ENCODE data around the gene RELB.
"Not testable (repeated sequence)": the region's sequence is repeated elsewhere in the genome, so short reads cannot be mapped to it uniquely, and the experiment has no call there.

The RELB gene

DNA sequence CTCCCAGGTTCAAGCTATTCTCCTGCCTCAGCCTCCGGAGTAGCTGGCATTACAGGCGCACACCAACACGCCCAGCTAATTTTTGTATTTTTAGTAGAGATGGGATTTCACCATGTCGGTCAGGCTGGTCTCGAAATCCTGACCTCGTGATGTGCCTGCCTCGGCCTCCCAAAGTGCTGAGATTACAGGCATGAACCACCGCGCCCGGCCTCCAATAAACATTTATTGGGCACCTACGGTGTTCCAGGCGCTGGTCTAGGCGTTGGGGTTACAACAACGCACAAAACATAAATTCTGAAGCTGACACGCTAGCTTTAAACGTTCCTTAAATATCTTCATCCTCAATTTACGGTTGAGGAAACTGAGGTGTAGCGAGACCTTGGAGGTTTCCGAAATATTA lies 599 bp upstream of the RELB start:
- H3K27me3 ChIP-seq (ENCODE audit: insufficient read depth, poor library complexity, severe bottlenecking); ATAC-seq (ENCODE audit: low read depth); H3K9me3 ChIP-seq (ENCODE audit: severe bottlenecking); H3K4me1 ChIP-seq (ENCODE audit: insufficient read depth, poor library complexity, severe bottlenecking); H3K36me3 ChIP-seq (ENCODE audit: low read depth); DNase-seq (ENCODE audit: low spot score); H3K27ac ChIP-seq (ENCODE audit: poor library complexity, severe bottlenecking): not testable (repeated sequence)
- H3K4me3 ChIP-seq (ENCODE audit: severe bottlenecking), result peak overlapping the region; percentile 81

DNA sequence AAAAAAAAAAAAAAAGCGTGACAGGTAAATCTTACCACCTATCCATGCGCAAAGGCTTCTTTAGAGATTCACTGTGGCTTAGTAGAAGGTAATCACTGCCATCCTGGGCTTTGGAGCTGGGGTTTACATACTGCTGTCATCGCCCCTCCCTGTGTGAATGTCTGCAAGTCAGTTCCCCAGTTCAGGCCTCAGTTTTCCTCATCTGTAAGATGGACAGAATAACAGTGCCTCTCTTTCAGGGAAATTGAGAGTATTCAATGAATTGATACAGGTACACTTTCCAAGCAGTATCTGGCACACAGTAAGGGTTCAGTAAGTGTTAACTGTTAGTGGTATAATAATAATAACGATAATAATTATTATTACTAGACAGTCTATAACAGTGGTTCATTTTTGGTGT lies 2.2 kb downstream of the RELB start:
- no peaks in the 10 kb centered on the region for H3K9me3 ChIP-seq (ENCODE audit: severe bottlenecking)
- H3K36me3 ChIP-seq (ENCODE audit: low read depth), result no peaks in the 10 kb centered on the region
- H3K27ac ChIP-seq (ENCODE audit: poor library complexity, severe bottlenecking), result no peak overlapping the region
- ATAC-seq (ENCODE audit: low read depth) (no peak), DNase-seq (ENCODE audit: low spot score) (no peak)
- no peaks in the 10 kb centered on the region for H3K27me3 ChIP-seq (ENCODE audit: insufficient read depth, poor library complexity, severe bottlenecking)
- H3K4me3 ChIP-seq (ENCODE audit: severe bottlenecking), result no peak overlapping the region
- H3K4me1 ChIP-seq (ENCODE audit: insufficient read depth, poor library complexity, severe bottlenecking), result peaks cover 2% of the 10 kb centered on the region
- TF ChIP-seq, protein P1, sequence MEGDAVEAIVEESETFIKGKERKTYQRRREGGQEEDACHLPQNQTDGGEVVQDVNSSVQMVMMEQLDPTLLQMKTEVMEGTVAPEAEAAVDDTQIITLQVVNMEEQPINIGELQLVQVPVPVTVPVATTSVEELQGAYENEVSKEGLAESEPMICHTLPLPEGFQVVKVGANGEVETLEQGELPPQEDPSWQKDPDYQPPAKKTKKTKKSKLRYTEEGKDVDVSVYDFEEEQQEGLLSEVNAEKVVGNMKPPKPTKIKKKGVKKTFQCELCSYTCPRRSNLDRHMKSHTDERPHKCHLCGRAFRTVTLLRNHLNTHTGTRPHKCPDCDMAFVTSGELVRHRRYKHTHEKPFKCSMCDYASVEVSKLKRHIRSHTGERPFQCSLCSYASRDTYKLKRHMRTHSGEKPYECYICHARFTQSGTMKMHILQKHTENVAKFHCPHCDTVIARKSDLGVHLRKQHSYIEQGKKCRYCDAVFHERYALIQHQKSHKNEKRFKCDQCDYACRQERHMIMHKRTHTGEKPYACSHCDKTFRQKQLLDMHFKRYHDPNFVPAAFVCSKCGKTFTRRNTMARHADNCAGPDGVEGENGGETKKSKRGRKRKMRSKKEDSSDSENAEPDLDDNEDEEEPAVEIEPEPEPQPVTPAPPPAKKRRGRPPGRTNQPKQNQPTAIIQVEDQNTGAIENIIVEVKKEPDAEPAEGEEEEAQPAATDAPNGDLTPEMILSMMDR (IDR thresholded peaks at IDR 0.05; ENCODE audit: poor library complexity, severe bottlenecking), result no peak

DNA sequence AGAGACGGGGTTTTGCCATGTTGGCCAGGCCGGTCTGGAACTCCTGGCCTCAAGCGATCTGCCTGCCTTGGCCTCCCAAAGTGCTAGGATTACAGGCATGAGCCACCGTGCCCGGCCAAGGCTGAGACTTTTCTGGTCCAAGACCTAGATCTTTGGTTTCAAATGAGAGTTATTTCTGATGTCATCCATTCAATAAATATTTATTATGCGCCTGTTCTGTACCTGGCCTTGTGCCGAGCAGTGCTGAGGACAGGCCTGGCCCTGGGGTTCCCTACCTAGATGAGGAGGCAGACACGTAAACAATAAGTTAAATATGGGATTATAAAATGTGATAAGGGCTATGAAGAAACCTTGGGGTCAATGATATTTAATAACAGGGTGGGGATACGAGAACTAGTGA lies 4.5 kb downstream of the RELB start:
- H3K4me3 ChIP-seq (ENCODE audit: severe bottlenecking), result no peak overlapping the region
- no peak overlapping the region for H3K27ac ChIP-seq (ENCODE audit: poor library complexity, severe bottlenecking)
- H3K36me3 ChIP-seq (ENCODE audit: low read depth), result no peaks in the 10 kb centered on the region
- H3K9me3 ChIP-seq (ENCODE audit: severe bottlenecking), result no peaks in the 10 kb centered on the region
- TF ChIP-seq, protein P1 (IDR thresholded peaks at IDR 0.05; ENCODE audit: poor library complexity, severe bottlenecking), result no peak
- ATAC-seq (ENCODE audit: low read depth), result no peak
- H3K4me1 ChIP-seq (ENCODE audit: insufficient read depth, poor library complexity, severe bottlenecking), result peaks cover 2% of the 10 kb centered on the region
- H3K27me3 ChIP-seq (ENCODE audit: insufficient read depth, poor library complexity, severe bottlenecking), result no peaks in the 10 kb centered on the region
- no peak for DNase-seq (ENCODE audit: low spot score)

DNA sequence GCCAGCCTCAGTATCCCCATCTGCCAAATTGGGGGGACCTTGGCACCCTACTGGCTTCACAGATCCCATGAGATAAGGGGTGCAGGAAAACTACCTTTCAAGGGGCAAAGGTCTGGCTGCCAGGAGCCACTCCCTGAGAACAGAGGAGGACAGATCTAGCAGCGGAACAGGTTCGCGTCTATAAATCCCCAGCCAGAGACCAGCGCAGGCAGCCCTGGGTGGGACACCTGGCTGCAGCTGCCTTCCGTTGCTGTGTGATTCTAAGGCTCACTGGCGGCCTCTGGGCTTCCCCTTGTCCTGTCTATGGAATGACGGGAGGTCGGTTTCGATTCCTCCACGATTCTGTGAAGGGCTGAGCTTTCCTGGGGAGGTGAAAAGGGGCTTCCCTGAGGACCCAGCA lies 7.3 kb downstream of the RELB start:
- DNase-seq (ENCODE audit: low spot score) (no peak), ATAC-seq (ENCODE audit: low read depth) (no peak)
- H3K4me3 ChIP-seq (ENCODE audit: severe bottlenecking), result no peak overlapping the region
- no peaks in the 10 kb centered on the region for H3K4me1 ChIP-seq (ENCODE audit: insufficient read depth, poor library complexity, severe bottlenecking)
- H3K36me3 ChIP-seq (ENCODE audit: low read depth), result no peaks in the 10 kb centered on the region
- H3K27me3 ChIP-seq (ENCODE audit: insufficient read depth, poor library complexity, severe bottlenecking), result no peaks in the 10 kb centered on the region
- no peak overlapping the region for H3K27ac ChIP-seq (ENCODE audit: poor library complexity, severe bottlenecking)
- TF ChIP-seq, protein P1 (IDR thresholded peaks at IDR 0.05; ENCODE audit: poor library complexity, severe bottlenecking), result no peak
- no peaks in the 10 kb centered on the region for H3K9me3 ChIP-seq (ENCODE audit: severe bottlenecking)

DNA sequence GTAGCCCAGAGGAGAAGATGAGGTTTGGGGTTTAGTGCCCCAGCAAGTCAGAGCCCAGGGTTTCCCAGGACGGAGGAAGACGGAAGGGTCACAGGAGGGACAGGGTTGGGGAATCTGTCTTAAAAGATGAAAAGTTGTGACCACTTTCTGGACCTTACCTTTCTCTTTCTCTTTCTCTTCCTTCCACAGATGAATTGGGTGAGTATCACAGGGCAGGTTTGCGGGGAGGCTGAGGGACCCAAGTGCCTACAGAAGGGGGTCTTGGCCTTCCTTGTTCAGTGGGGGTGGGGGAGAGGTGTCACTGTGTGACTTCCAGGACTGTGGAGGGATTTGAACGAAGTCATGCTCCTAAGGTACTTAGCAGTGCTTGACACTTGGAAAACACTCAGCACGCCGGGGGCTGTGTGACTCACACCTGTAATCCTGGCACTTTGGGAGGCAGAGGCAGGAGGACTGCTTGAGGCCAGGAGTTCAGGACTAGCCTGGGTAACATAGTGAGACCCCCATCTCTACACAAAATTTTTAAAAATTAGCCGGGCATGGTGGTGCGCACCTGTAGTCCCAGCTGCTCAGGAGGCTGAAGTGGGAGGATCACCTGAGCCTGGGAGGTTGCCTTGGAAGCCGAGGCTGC lies 8.5 kb downstream of the RELB start:
- H3K9me3 ChIP-seq (ENCODE audit: severe bottlenecking), result no peaks in the 10 kb centered on the region
- H3K36me3 ChIP-seq (ENCODE audit: low read depth), result no peaks in the 10 kb centered on the region
- no peaks in the 10 kb centered on the region for H3K4me1 ChIP-seq (ENCODE audit: insufficient read depth, poor library complexity, severe bottlenecking)
- TF ChIP-seq, protein P1 (IDR thresholded peaks at IDR 0.05; ENCODE audit: poor library complexity, severe bottlenecking), result no peak
- ATAC-seq (ENCODE audit: low read depth) (no peak), DNase-seq (ENCODE audit: low spot score) (no peak)
- H3K27me3 ChIP-seq (ENCODE audit: insufficient read depth, poor library complexity, severe bottlenecking), result no peaks in the 10 kb centered on the region
- H3K27ac ChIP-seq (ENCODE audit: poor library complexity, severe bottlenecking), result no peak overlapping the region
- no peak overlapping the region for H3K4me3 ChIP-seq (ENCODE audit: severe bottlenecking)

All from RWPE2 (cell line).